ENCODE results near the gene OR11G2. TPM values are rescaled to one million over a fixed set of nuclear protein-coding genes. Genes with fewer than 3 reads are reported as not detected.

OR11G2 gene
- not detected in 2 replicates for polyA plus RNA-seq (2012; rRNA removed)
- not detected in 2 replicates for polyA plus RNA-seq (2012; cell fraction: cytosol; rRNA removed)
- polyA plus RNA-seq (2012; cell fraction: nucleus; rRNA removed), result not detected in 2 replicates

DNA sequence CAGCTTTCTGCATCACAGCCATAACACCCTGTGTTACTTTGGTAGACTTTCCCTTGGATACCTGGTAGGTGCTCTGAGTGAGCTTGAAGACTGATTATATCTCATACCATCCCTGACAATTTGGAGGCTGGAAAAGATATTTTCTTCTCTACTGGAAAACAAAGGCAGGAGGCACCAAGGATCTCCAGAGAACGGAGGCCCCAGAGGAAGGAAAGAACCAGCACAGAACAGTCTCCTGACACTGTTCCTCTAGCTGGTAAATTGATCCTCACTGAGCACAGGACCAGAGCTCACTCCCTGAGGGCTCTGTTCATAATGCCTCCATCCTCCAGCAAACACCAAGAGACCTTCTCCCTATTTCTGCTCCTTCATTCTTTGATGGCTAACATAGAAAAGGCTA lies at the start of gene OR11G2:
OR11G2 (plus strand) TSS at position 301 of the 400 bp plus-strand sequence. CDS start 6,542 bp downstream, outside the sequence.
- ChIA-PET CTCF (no interaction called here), POLR2A (no interaction called here)
- DNase-seq, result no peak
- no peaks in the 10 kb centered on the region for H3K79me2 ChIP-seq (ENCODE audit: insufficient read depth)
- no peaks in the 10 kb centered on the region for H3K36me3 ChIP-seq (replicated peaks in 1 of 2; ENCODE audit: control insufficient read depth in 1 of 2, insufficient read depth in 2 of 2, low read length in 1 of 2)
- H4K20me1 ChIP-seq (ENCODE audit: insufficient read depth), result no peaks in the 10 kb centered on the region
- no peaks in the 10 kb centered on the region for H3K9me2 ChIP-seq
- H3F3A ChIP-seq (replicated peaks; ENCODE audit: insufficient read depth), result no peaks in the 10 kb centered on the region
- H3K4me3 ChIP-seq (ENCODE audit: low read depth in 2 of 2, low read length in 1 of 2), result no peak within 1 kb of the TSS
- peaks cover 35% of the 10 kb centered on the region; the same call in 1 of the 2 replicates for H3K27me3 ChIP-seq (ENCODE audit: insufficient read depth)
- H2AFZ ChIP-seq (ENCODE audit: low read depth), result no peak within 1 kb of the TSS
- TF ChIP-seq NRF1 (IDR thresholded peaks at IDR 0.05; ENCODE audit: low read depth, low read length), result no peak
- no peak for TF ChIP-seq USF1 (IDR thresholded peaks at IDR 0.05; ENCODE audit: borderline replicate concordance, low read depth)
- TF ChIP-seq, protein P1, sequence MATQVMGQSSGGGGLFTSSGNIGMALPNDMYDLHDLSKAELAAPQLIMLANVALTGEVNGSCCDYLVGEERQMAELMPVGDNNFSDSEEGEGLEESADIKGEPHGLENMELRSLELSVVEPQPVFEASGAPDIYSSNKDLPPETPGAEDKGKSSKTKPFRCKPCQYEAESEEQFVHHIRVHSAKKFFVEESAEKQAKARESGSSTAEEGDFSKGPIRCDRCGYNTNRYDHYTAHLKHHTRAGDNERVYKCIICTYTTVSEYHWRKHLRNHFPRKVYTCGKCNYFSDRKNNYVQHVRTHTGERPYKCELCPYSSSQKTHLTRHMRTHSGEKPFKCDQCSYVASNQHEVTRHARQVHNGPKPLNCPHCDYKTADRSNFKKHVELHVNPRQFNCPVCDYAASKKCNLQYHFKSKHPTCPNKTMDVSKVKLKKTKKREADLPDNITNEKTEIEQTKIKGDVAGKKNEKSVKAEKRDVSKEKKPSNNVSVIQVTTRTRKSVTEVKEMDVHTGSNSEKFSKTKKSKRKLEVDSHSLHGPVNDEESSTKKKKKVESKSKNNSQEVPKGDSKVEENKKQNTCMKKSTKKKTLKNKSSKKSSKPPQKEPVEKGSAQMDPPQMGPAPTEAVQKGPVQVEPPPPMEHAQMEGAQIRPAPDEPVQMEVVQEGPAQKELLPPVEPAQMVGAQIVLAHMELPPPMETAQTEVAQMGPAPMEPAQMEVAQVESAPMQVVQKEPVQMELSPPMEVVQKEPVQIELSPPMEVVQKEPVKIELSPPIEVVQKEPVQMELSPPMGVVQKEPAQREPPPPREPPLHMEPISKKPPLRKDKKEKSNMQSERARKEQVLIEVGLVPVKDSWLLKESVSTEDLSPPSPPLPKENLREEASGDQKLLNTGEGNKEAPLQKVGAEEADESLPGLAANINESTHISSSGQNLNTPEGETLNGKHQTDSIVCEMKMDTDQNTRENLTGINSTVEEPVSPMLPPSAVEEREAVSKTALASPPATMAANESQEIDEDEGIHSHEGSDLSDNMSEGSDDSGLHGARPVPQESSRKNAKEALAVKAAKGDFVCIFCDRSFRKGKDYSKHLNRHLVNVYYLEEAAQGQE (IDR thresholded peaks at IDR 0.05; ENCODE audit: low read depth, low read length), result no peak
- no peak for TF ChIP-seq CHD2 (IDR thresholded peaks at IDR 0.05; ENCODE audit: low read length, partially characterized antibody)
- no peak for TF ChIP-seq FOXJ3 (CRISPR knock-in tag; IDR thresholded peaks at IDR 0.05)
- TF ChIP-seq ELF1 (IDR thresholded peaks at IDR 0.05), result no peak
- no peak for TF ChIP-seq EZH2phosphoT487 (IDR thresholded peaks at IDR 0.05; ENCODE audit: borderline replicate concordance, low read depth)
- TF ChIP-seq, protein P2, sequence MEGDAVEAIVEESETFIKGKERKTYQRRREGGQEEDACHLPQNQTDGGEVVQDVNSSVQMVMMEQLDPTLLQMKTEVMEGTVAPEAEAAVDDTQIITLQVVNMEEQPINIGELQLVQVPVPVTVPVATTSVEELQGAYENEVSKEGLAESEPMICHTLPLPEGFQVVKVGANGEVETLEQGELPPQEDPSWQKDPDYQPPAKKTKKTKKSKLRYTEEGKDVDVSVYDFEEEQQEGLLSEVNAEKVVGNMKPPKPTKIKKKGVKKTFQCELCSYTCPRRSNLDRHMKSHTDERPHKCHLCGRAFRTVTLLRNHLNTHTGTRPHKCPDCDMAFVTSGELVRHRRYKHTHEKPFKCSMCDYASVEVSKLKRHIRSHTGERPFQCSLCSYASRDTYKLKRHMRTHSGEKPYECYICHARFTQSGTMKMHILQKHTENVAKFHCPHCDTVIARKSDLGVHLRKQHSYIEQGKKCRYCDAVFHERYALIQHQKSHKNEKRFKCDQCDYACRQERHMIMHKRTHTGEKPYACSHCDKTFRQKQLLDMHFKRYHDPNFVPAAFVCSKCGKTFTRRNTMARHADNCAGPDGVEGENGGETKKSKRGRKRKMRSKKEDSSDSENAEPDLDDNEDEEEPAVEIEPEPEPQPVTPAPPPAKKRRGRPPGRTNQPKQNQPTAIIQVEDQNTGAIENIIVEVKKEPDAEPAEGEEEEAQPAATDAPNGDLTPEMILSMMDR (IDR thresholded peaks at IDR 0.05), result no peak
- no peak for TF ChIP-seq MEF2A (IDR thresholded peaks at IDR 0.05; ENCODE audit: borderline replicate concordance, low read depth)
- no peak within 1 kb of the TSS for H3K27ac ChIP-seq (ENCODE audit: low read depth in 2 of 2, low read length in 1 of 2)
- 0% methylated on average over 1 of the region's 1 CpG for WGBS (ENCODE audit: low lambda C conversion rate)
- no peaks in the 10 kb centered on the region for H3K4me1 ChIP-seq (ENCODE audit: control insufficient read depth in 1 of 2, insufficient read depth in 2 of 2, low read depth in 1 of 2, low read length in 1 of 2)
- no peaks in the 10 kb centered on the region for H3K9me3 ChIP-seq
- no peak within 1 kb of the TSS for H3K9ac ChIP-seq
- no peak within 1 kb of the TSS for H3K4me2 ChIP-seq

- 1% methylated on average over 7 of the region's 7 CpGs for WGBS (ENCODE audit: low lambda C conversion rate)
- H3K4me2 ChIP-seq, result no peak overlapping the region
- H3K36me3 ChIP-seq (replicated peaks in 1 of 2; ENCODE audit: control insufficient read depth in 1 of 2, insufficient read depth in 2 of 2, low read length in 1 of 2), result no peaks in the 10 kb centered on the region
- TF ChIP-seq USF2 (IDR thresholded peaks at IDR 0.05; ENCODE audit: borderline replicate concordance, low read depth, low read length) (no peak), ZBTB33 (IDR thresholded peaks at IDR 0.05; ENCODE audit: borderline replicate concordance, low read depth) (no peak), MEF2A (IDR thresholded peaks at IDR 0.05; ENCODE audit: borderline replicate concordance, low read depth) (no peak)
- TF ChIP-seq, protein P2 (IDR thresholded peaks at IDR 0.05), result peak; percentile 29
- DNase-seq, result no peak
- CTCF ChIA-PET, result interaction anchor here (0.8 kb wide), 1 partner anchor 86 kb away, joined by 3 read pairs; no protein-coding TSS in a partner anchor
- no peak overlapping the region for H3K4me3 ChIP-seq (ENCODE audit: low read depth in 2 of 2, low read length in 1 of 2)
- H2AFZ ChIP-seq (ENCODE audit: low read depth), result no peak overlapping the region
- POLR2A ChIA-PET, result no interaction called here
- H3K9ac ChIP-seq, result no peak overlapping the region
- no peaks in the 10 kb centered on the region for H3F3A ChIP-seq (replicated peaks; ENCODE audit: insufficient read depth)
- H3K9me3 ChIP-seq, result no peaks in the 10 kb centered on the region; the same call in 1 of the 2 replicates
- no peaks in the 10 kb centered on the region for H4K20me1 ChIP-seq (ENCODE audit: insufficient read depth)
- no peaks in the 10 kb centered on the region for H3K79me2 ChIP-seq (ENCODE audit: insufficient read depth)
- no peaks in the 10 kb centered on the region for H3K4me1 ChIP-seq (ENCODE audit: control insufficient read depth in 1 of 2, insufficient read depth in 2 of 2, low read depth in 1 of 2, low read length in 1 of 2)
- H3K9me2 ChIP-seq, result no peaks in the 10 kb centered on the region
- peaks cover 6% of the 10 kb centered on the region; the same call in 1 of the 2 replicates for H3K27me3 ChIP-seq (ENCODE audit: insufficient read depth)
- no peak overlapping the region for H3K27ac ChIP-seq (ENCODE audit: low read depth in 2 of 2, low read length in 1 of 2)
Measured at GRCh38 chr14:20143911-20144310, 46.8 kb upstream of the OR11G2 start.

Data from SK-N-SH (cell line).